SU-DHL-6 (cell line): ENCODE data around the gene RNF212.

Source experiments
- H2AFZ ChIP-seq: fragments of 200-600 bp; sonication (generic); 2 replicates; pipeline ENCODE4 v1.6.1; 2014; ENCODE audit warnings: low read depth, mild to moderate bottlenecking, moderate library complexity, mixed read lengths, antibody characterized with exemption, low read length; ENCODE audit not compliant: severe bottlenecking
- H3F3A ChIP-seq: fragments of 200-600 bp; shearing (Covaris generic); 2 replicates; pipeline ENCODE4 v1.6.0; 2016; ENCODE audit warnings: antibody characterized with exemption, mild to moderate bottlenecking; ENCODE audit not compliant: insufficient read depth
- H3K27ac ChIP-seq: fragments of 200-600 bp; sonication (generic); 2 replicates; pipeline ENCODE4 v1.5.1; 2016; ENCODE audit warnings: low read depth, mild to moderate bottlenecking, low read length, moderate library complexity, mixed read lengths
- H3K27me3 ChIP-seq: fragments of 200-600 bp; sonication (generic), shearing (Covaris generic); 2 replicates; pipeline ENCODE4 v1.6.0; 2014; ENCODE audit warnings: mild to moderate bottlenecking, low read length
- H3K36me3 ChIP-seq: fragments of 200-600 bp; sonication (generic); 2 replicates; pipeline ENCODE4 v1.6.1; 2014; ENCODE audit warnings: mild to moderate bottlenecking, low read length, mixed read lengths
- H3K4me2 ChIP-seq: fragments of 300-600, 200-600 bp; shearing (Covaris generic), sonication (generic); 2 replicates; pipeline ENCODE4 v1.6.0; 2014; ENCODE audit warnings: low read length, low read depth, mild to moderate bottlenecking; ENCODE audit not compliant: poor library complexity, severe bottlenecking
- H3K4me3 ChIP-seq: fragments of 200-600 bp; sonication (generic); 2 replicates; pipeline ENCODE4 v1.5.1; 2014; ENCODE audit warnings: antibody characterized with exemption, low read length, mild to moderate bottlenecking, mixed read lengths; ENCODE audit not compliant: insufficient read depth, poor library complexity, severe bottlenecking
- H3K79me2 ChIP-seq: fragments of 200-600 bp; sonication (generic); 2 replicates; pipeline ENCODE4 v1.6.1; 2014; ENCODE audit warnings: mild to moderate bottlenecking, low read length, moderate library complexity; ENCODE audit not compliant: insufficient read depth
- H3K9ac ChIP-seq: fragments of 200-600 bp; sonication (generic); 2 replicates; pipeline ENCODE4 v1.7.0; 2014; ENCODE audit warnings: mild to moderate bottlenecking, low read length
- H3K9me2 ChIP-seq: fragments of 200-600 bp; sonication (generic); replicated peaks from 2 replicates; pipeline ENCODE4 v1.6.1; 2014; ENCODE audit warnings: low read length; ENCODE audit not compliant: insufficient read depth
- H3K9me3 ChIP-seq: fragments of 200-600 bp; sonication (generic); 2 replicates; pipeline ENCODE4 v1.6.1; 2014; ENCODE audit warnings: low read length, mixed read lengths; ENCODE audit not compliant: insufficient read depth
- H4K20me1 ChIP-seq: fragments of 200-600 bp; sonication (generic); 2 replicates; pipeline ENCODE4 v1.6.1; 2014; ENCODE audit warnings: low read depth, mild to moderate bottlenecking, antibody characterized with exemption, low read length, moderate library complexity, mixed read lengths
- CTCF ChIP-seq: fragments of 200-600 bp; sonication (generic); IDR thresholded peaks from one replicate; pipeline ENCODE4 v1.5.1; 2017; ENCODE audit warnings: antibody characterized with exemption, mild to moderate bottlenecking, low read length, moderate library complexity; ENCODE audit not compliant: insufficient read depth, poor library complexity, severe bottlenecking
- EZH2phosphoT487 ChIP-seq: fragments of 200-600 bp; sonication (generic), shearing (Covaris generic); conservative IDR thresholded peaks from 2 replicates; pipeline ENCODE4 v1.6.1; 2018; ENCODE audit warnings: mild to moderate bottlenecking, antibody characterized with exemption, low read length, moderate library complexity, mixed read lengths

The RNF212 gene

GRCh38 chr4:1041936-1042330, 71.4 kb downstream of the RNF212 start:
- Histone ChIP-seq H2AFZ (no peak overlapping the region), H3K36me3 (no peaks in the 10 kb centered on the region), H3K4me3 (no peak overlapping the region), H3F3A (no peaks in the 10 kb centered on the region), H3K27me3 (no peaks in the 10 kb centered on the region), H3K9me2 (no peaks in the 10 kb centered on the region), H3K4me2 (no peak overlapping the region), H3K79me2 (no peaks in the 10 kb centered on the region), H3K27ac (no peak overlapping the region), H3K9me3 (no peaks in the 10 kb centered on the region), H3K9ac (no peak overlapping the region), H4K20me1 (no peaks in the 10 kb centered on the region)
- no peak for TF ChIP-seq CTCF
- TF ChIP-seq EZH2phosphoT487 = no peak

GRCh38 chr4:1041147-1041935, 72.0 kb downstream of the RNF212 start:
- Histone ChIP-seq H3K9me2 (no peaks in the 10 kb centered on the region), H3K27ac (no peak overlapping the region), H3K9ac (no peak overlapping the region), H3K79me2 (no peaks in the 10 kb centered on the region), H3K9me3 (no peaks in the 10 kb centered on the region), H3K27me3 (no peaks in the 10 kb centered on the region), H4K20me1 (no peaks in the 10 kb centered on the region), H3K4me2 (no peak overlapping the region), H3K36me3 (no peaks in the 10 kb centered on the region), H3K4me3 (no peak overlapping the region), H2AFZ (no peak overlapping the region), H3F3A (no peaks in the 10 kb centered on the region)
- TF ChIP-seq EZH2phosphoT487 = no peak
- TF ChIP-seq CTCF = no peak

GRCh38 chr4:1040344-1041146, 72.8 kb downstream of the RNF212 start:
- TF ChIP-seq CTCF (no peak), EZH2phosphoT487 (no peak)
- Histone ChIP-seq H4K20me1 (no peaks in the 10 kb centered on the region), H3K4me3 (no peak overlapping the region), H3K4me2 (no peak overlapping the region), H3K27me3 (no peaks in the 10 kb centered on the region), H3K9me2 (no peaks in the 10 kb centered on the region), H3K27ac (no peak overlapping the region), H2AFZ (no peak overlapping the region), H3F3A (no peaks in the 10 kb centered on the region), H3K36me3 (no peaks in the 10 kb centered on the region), H3K79me2 (no peaks in the 10 kb centered on the region), H3K9me3 (no peaks in the 10 kb centered on the region), H3K9ac (no peak overlapping the region)
